HCT116 (cell line): ENCODE measurements around the gene TAF6.

Source experiments
- ATF3 ChIP-seq: IDR thresholded peaks from 2 replicates; pipeline ENCODE4 v1.6.1; 2012
- CBX3 ChIP-seq: IDR thresholded peaks from 2 replicates; pipeline ENCODE4 v1.6.1; 2012; ENCODE audit warnings: low read depth
- CTCF ChIP-seq, 3 experiments: fragments of 200-600 bp in 1 of 3; sonication (generic) in 1 of 3; IDR thresholded peaks in 2 of 3; conservative IDR thresholded peaks in 1 of 3; 2 replicates each; pipeline ENCODE4 v1.5.1; 2012 to 2017; ENCODE audit warnings: low read depth in 2 of 3, low read length in 2 of 3, antibody characterized with exemption in 1 of 3, borderline replicate concordance in 1 of 3, control low read depth in 1 of 3, mild to moderate bottlenecking in 1 of 3, mixed read lengths in 1 of 3, mixed run types in 1 of 3, moderate library complexity in 1 of 3; ENCODE audit not compliant: insufficient read depth in 1 of 3
- EZH2 ChIP-seq: fragments of 200-600 bp; sonication (generic); IDR thresholded peaks from 2 replicates; pipeline ENCODE4 v1.6.1; 2017; ENCODE audit warnings: antibody characterized with exemption, mixed run types
- POLR2AphosphoS5 ChIP-seq: IDR thresholded peaks from 2 replicates; pipeline ENCODE4 v1.6.1; 2011; ENCODE audit warnings: mild to moderate bottlenecking, low read depth, low read length, moderate library complexity
- RAD21 ChIP-seq: IDR thresholded peaks from 2 replicates; pipeline ENCODE4 v1.6.1; 2012; ENCODE audit warnings: low read depth, mild to moderate bottlenecking
- SRF ChIP-seq: IDR thresholded peaks from 2 replicates; pipeline ENCODE4 v1.6.1; 2012; ENCODE audit warnings: low read depth

- TF ChIP-seq ATF3: no peak
- no peak for TF ChIP-seq SRF
- TF ChIP-seq CTCF (IDR thresholded peaks at IDR 0.05 in 2 of 3, conservative IDR thresholded peaks at IDR 0.05 in 1 of 3; ENCODE audit: borderline replicate concordance in 1 of 3, insufficient read depth in 1 of 3, low read depth in 2 of 3, low read length in 2 of 3): no peak
- TF ChIP-seq RAD21: no peak
- no peak for TF ChIP-seq CBX3
- no peak for TF ChIP-seq EZH2
- TF ChIP-seq POLR2AphosphoS5: no peak
Observed at GRCh38 chr7:100082978-100083377, 36.2 kb downstream of the TAF6 start.
